Neural progenitor cell (in vitro differentiated cells): ENCODE results near the gene DMBX1.

Experiments used
- CTCF ChIP-seq: fragments of 200-600 bp; sonication (generic); IDR thresholded peaks from 2 replicates; pipeline ENCODE4 v1.5.1; 2017; ENCODE audit warnings: antibody characterized with exemption, mild to moderate bottlenecking
- EZH2phosphoT487 ChIP-seq: fragments of 200-600 bp; sonication (generic); IDR thresholded peaks from 2 replicates; pipeline ENCODE4 v1.6.1; 2017; ENCODE audit warnings: antibody characterized with exemption

DNA sequence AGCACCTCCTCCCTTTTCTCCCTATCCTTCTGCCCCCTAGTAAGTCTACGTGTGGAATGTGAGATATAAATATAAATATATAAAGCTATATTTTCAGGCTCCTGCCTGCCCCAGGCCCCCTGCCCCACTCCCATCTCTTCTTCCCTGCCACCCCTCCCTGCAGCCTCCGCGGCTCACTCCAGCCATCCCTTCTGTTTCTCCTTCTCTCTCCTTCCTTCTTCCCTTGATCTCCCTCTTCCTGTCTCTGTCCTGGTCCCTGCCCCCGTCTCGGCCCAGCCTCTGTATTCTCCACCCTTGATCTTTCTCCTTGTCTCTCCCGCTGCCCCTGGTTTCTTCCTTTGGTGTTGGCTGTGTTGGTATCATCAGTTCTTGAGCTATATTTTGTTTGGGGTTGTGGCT, 23.2 kb downstream of the DMBX1 start:
- no peak for TF ChIP-seq CTCF
- TF ChIP-seq EZH2phosphoT487: no peak
